ENCODE results near the gene ARHGAP19. TPM values are rescaled to one million over a fixed set of nuclear protein-coding genes. Genes with fewer than 3 reads are reported as not detected.

ARHGAP19 gene
- total RNA-seq, 1 experiment from 2014 or later = 59.0 TPM

DNA sequence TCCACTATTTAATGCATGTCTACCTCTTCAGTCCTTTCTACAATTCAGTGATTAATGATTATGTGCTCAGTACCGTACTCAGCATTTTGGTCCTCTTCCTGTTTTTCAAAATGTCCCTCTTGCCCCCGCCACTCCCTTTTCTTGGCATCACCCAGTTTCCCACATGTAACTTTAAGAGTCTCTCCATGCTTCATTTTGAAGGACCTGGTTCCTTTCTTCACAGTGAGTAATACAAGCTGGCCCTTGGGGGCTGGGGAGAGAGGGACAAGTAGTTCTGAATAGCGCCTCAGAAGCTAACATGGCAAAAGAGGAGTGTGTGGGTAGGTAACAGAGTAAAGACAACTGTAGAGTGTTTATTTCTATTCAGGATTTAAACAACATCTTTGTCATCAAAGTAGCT is 72.1 kb downstream of the ARHGAP19 start:
- no peak for TF ChIP-seq EZH2 (IDR thresholded peaks at IDR 0.05; ENCODE audit: borderline replicate concordance, low read depth, low read length, poor library complexity, severe bottlenecking)
- TF ChIP-seq, protein P1, sequence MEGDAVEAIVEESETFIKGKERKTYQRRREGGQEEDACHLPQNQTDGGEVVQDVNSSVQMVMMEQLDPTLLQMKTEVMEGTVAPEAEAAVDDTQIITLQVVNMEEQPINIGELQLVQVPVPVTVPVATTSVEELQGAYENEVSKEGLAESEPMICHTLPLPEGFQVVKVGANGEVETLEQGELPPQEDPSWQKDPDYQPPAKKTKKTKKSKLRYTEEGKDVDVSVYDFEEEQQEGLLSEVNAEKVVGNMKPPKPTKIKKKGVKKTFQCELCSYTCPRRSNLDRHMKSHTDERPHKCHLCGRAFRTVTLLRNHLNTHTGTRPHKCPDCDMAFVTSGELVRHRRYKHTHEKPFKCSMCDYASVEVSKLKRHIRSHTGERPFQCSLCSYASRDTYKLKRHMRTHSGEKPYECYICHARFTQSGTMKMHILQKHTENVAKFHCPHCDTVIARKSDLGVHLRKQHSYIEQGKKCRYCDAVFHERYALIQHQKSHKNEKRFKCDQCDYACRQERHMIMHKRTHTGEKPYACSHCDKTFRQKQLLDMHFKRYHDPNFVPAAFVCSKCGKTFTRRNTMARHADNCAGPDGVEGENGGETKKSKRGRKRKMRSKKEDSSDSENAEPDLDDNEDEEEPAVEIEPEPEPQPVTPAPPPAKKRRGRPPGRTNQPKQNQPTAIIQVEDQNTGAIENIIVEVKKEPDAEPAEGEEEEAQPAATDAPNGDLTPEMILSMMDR (conservative IDR thresholded peaks at IDR 0.05; ENCODE audit: low read depth, low read length) = no peak
- Histone ChIP-seq H3K4me3 (ENCODE audit: low read depth, low read length, poor library complexity, severe bottlenecking) (no peak overlapping the region), H3K27ac (ENCODE audit: low read depth, low read length, poor library complexity, severe bottlenecking) (no peak overlapping the region), H3K36me3 (ENCODE audit: insufficient read depth, low read length, poor library complexity, severe bottlenecking) (peaks cover 21% of the 10 kb centered on the region), H3K27me3 (replicated peaks; ENCODE audit: insufficient read depth, low read depth, low read length, poor library complexity) (no peaks in the 10 kb centered on the region), H3K9me3 (ENCODE audit: low read depth, low read length, poor library complexity, severe bottlenecking) (no peaks in the 10 kb centered on the region), H3K4me1 (ENCODE audit: insufficient read depth, low read length, poor library complexity, severe bottlenecking) (no peaks in the 10 kb centered on the region)
- intact Hi-C loops (cut with micrococcal nuclease; ENCODE audit: unreplicated experiment) = no loop called here
- BruUV-seq (replicated peaks) = no TSS peak
- no peak for DNase-seq (ENCODE audit: low spot score)
- POLR2A ChIA-PET (ENCODE audit: low non-redundant PET) = interaction anchor here (0.5 to 0.6 kb wide), 2 partner anchors 64 to 193 kb away, joined by 3 to 22 read pairs; no protein-coding TSS in a partner anchor
- CTCF ChIA-PET = no interaction called here

DNA sequence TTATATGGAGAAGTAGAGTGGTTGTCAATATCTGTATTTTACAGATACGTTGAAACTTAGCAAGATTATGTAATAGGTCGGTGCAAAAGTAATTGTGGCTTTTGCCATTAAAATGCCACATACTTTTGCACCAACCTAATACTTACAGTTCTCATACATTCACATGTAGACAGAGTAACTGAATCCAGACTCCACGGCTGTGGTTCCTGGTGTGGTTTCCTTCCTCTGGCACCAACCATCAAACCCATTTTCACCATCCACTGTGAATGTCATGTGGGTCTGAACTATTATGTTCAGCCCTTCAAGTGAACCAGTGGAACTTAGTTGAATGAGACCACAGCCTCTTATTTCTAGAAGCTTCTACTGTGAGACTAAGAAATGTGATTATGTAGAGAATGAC is 75.1 kb downstream of the ARHGAP19 start:
- Histone ChIP-seq H3K4me3 (ENCODE audit: low read depth, low read length, poor library complexity, severe bottlenecking) (no peak overlapping the region), H3K4me1 (ENCODE audit: insufficient read depth, low read length, poor library complexity, severe bottlenecking) (no peaks in the 10 kb centered on the region), H3K27me3 (replicated peaks; ENCODE audit: insufficient read depth, low read depth, low read length, poor library complexity) (no peaks in the 10 kb centered on the region), H3K9me3 (ENCODE audit: low read depth, low read length, poor library complexity, severe bottlenecking) (no peaks in the 10 kb centered on the region), H3K27ac (ENCODE audit: low read depth, low read length, poor library complexity, severe bottlenecking) (no peak overlapping the region), H3K36me3 (ENCODE audit: insufficient read depth, low read length, poor library complexity, severe bottlenecking) (peaks cover 5% of the 10 kb centered on the region)
- CTCF ChIA-PET = interaction anchor here (1.3 kb wide), 1 partner anchor 144 kb away, joined by 7 read pairs; no protein-coding TSS in a partner anchor
- TF ChIP-seq, protein P1 (conservative IDR thresholded peaks at IDR 0.05; ENCODE audit: low read depth, low read length) = no peak
- TF ChIP-seq EZH2 (IDR thresholded peaks at IDR 0.05; ENCODE audit: borderline replicate concordance, low read depth, low read length, poor library complexity, severe bottlenecking) = no peak
- no TSS peak for BruUV-seq (replicated peaks)
- POLR2A ChIA-PET (ENCODE audit: low non-redundant PET) = no interaction called here
- no peak for DNase-seq (ENCODE audit: low spot score)
- intact Hi-C loops (cut with micrococcal nuclease; ENCODE audit: unreplicated experiment) = no loop called here

DNA sequence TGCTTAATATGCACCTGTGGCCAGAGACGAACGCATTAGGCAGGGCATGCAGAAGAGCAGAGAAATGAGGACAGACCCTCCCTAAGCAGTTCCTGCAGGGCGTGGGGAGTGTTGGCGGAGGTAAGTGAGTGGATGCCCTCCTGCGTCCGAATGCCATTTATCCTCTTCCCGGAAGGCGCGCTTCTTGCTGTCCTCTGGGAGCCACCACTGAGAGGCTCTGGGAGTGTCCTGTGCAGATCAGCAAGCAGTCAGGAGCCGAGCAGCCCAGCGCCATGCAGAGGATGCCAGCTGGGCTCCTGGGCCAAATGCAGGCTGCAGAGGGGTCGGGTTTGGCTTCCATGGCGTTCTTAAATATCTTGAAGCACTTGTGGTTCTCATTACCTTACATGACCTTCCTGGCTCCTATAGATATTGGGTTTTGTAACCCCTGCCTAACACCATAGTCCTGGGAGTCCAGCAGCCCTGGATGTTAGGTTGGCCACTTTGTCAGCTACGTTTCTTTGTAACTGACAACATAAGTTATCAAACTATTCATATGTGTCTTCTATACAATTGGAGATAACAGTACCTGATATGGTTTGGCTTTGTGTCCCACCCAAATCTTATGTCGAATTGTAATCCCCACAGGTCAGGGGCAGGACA is 76.7 kb downstream of the ARHGAP19 start:
- Histone ChIP-seq H3K9me3 (ENCODE audit: low read depth, low read length, poor library complexity, severe bottlenecking) (no peaks in the 10 kb centered on the region), H3K36me3 (ENCODE audit: insufficient read depth, low read length, poor library complexity, severe bottlenecking) (no peaks in the 10 kb centered on the region), H3K27me3 (replicated peaks; ENCODE audit: insufficient read depth, low read depth, low read length, poor library complexity) (no peaks in the 10 kb centered on the region), H3K27ac (ENCODE audit: low read depth, low read length, poor library complexity, severe bottlenecking) (no peak overlapping the region), H3K4me1 (ENCODE audit: insufficient read depth, low read length, poor library complexity, severe bottlenecking) (no peaks in the 10 kb centered on the region), H3K4me3 (ENCODE audit: low read depth, low read length, poor library complexity, severe bottlenecking) (no peak overlapping the region)
- no peak for DNase-seq (ENCODE audit: low spot score)
- TF ChIP-seq, protein P1 (conservative IDR thresholded peaks at IDR 0.05; ENCODE audit: low read depth, low read length) = no peak
- no peak for TF ChIP-seq EZH2 (IDR thresholded peaks at IDR 0.05; ENCODE audit: borderline replicate concordance, low read depth, low read length, poor library complexity, severe bottlenecking)
- ChIA-PET POLR2A (ENCODE audit: low non-redundant PET) (no interaction called here), CTCF (interaction anchor here (0.5 kb wide), 1 partner anchor 14 kb away, joined by 12 read pairs; no protein-coding TSS in a partner anchor)
- intact Hi-C loops (cut with micrococcal nuclease; ENCODE audit: unreplicated experiment) = no loop called here
- BruUV-seq (replicated peaks) = no TSS peak

Measured in A673 (cell line).